ENCODE results near the gene CEACAM7.

GRCh38 chr19:41624937-41625336 lies 63.1 kb downstream of the CEACAM7 start:
- TF ChIP-seq CTCF (IDR thresholded peaks at IDR 0.05) (no peak), POLR2A (IDR thresholded peaks at IDR 0.05) (no peak)
